ENCODE measurements around the gene RIMOC1.

DNA sequence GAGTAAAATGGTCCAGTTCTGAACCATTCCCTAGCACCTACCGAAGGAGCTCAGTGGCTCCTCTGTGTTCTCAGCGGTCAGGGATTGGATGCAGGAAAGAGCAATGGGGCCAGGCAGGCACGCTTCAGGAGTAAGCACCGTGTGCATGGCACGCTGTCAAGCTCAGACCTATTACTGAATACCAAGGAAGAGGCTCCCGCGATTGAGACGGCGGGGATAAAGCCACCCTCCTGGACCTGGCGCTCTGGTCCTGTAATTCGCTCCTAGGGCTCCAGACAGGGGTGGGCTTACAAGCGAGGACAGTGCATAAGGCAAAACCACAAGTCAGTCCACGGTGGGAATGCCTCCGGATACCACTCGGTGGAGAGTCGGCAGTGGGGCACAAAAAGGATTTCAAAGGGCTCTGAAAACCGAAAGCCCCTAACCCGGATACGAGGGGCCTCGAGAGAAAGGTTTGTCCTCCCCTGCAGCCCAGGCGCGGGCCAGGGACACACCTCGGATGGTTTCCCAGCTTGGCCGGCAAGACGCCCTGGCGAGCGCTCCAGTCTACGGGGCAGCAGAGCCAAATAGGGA lies 34.9 kb upstream of the RIMOC1 start:
- TF ChIP-seq, protein P1, sequence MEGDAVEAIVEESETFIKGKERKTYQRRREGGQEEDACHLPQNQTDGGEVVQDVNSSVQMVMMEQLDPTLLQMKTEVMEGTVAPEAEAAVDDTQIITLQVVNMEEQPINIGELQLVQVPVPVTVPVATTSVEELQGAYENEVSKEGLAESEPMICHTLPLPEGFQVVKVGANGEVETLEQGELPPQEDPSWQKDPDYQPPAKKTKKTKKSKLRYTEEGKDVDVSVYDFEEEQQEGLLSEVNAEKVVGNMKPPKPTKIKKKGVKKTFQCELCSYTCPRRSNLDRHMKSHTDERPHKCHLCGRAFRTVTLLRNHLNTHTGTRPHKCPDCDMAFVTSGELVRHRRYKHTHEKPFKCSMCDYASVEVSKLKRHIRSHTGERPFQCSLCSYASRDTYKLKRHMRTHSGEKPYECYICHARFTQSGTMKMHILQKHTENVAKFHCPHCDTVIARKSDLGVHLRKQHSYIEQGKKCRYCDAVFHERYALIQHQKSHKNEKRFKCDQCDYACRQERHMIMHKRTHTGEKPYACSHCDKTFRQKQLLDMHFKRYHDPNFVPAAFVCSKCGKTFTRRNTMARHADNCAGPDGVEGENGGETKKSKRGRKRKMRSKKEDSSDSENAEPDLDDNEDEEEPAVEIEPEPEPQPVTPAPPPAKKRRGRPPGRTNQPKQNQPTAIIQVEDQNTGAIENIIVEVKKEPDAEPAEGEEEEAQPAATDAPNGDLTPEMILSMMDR (IDR thresholded peaks at IDR 0.05) = no peak
- TF ChIP-seq POLR2A (IDR thresholded peaks at IDR 0.05) = no peak
